SH-SY5Y (cell line): ENCODE data around the gene ITGA4.

Experiments used
- GATA2 ChIP-seq: IDR thresholded peaks from 2 replicates; pipeline ENCODE4 v1.6.1; 2011; ENCODE audit warnings: mild to moderate bottlenecking, low read depth, low read length
- GATA3 ChIP-seq: IDR thresholded peaks from 2 replicates; pipeline ENCODE4 v1.6.1; 2011; ENCODE audit warnings: low read depth, mild to moderate bottlenecking, low read length, moderate library complexity

GRCh38 chr2:181456660-181457120, 496 bp upstream of the ITGA4 start:
- TF ChIP-seq GATA2, result no peak
- no peak for TF ChIP-seq GATA3
